GM12878 (cell line): Measurements from ENCODE around the gene SKAP1. TPM values are rescaled to one million over a fixed set of nuclear protein-coding genes. Genes with fewer than 3 reads are reported as not detected.

ENCODE experiments used
- ATAC-seq: fragments of 200-7000 bp; cut with Tn5 transposase; 3 replicates; pipeline ENCODE4 v1.9.1; 2020; ENCODE audit warnings: mild to moderate bottlenecking, moderate library complexity
- BruUV-seq: library from RNA; stranded (reverse); fragments of 400-500 nt; replicated peaks from 2 replicates; lab custom pipeline; 2021; lab: Mats Ljungman, UMichigan
- CTCF ChIA-PET: fragments of 300-600 bp; sonication (Branson Sonifier 250); formaldehyde crosslinking; extraction: SDS; loops from one replicate; lab custom pipeline; 2021; ENCODE audit warnings: inconsistent platforms; lab: Yijun Ruan, JAX
- POLR2A ChIA-PET: fragments of 350-600 bp; formaldehyde crosslinking; extraction: SDS; loops from one replicate; lab custom pipeline; 2021; ENCODE audit warnings: inconsistent platforms; lab: Charles Lee
- RAD21 ChIA-PET: fragments of 300-600 bp; sonication (Branson Sonifier 250); formaldehyde crosslinking; loops from one replicate; lab custom pipeline; 2023; ENCODE audit warnings: antibody characterized with exemption; ENCODE audit not compliant: unreplicated experiment; lab: Charles Lee
- SMC1A ChIA-PET: fragments of 300-600 bp; sonication (Branson Sonifier 250); formaldehyde crosslinking; loops from one replicate; lab custom pipeline; 2023; ENCODE audit not compliant: unreplicated experiment, uncharacterized antibody; lab: Charles Lee
- DNase-seq: peaks from one replicate; pipeline ENCODE4 v3.0.0-alpha.2; 2011; ENCODE audit warnings: low read depth, low spot score
- FAIRE-seq: peaks from 3 replicates; lab custom pipeline; 2011; peaks lifted over from hg19 to GRCh38; lab: Jason Lieb, UNC
- H2AFZ ChIP-seq: 2 replicates; pipeline ENCODE4 v1.6.0; 2011; ENCODE audit warnings: low read depth, low read length, control low read depth; ENCODE audit not compliant: control insufficient read depth
- H3K27ac ChIP-seq: 2 replicates; pipeline ENCODE4 v1.5.1; 2011; ENCODE audit warnings: control low read depth; ENCODE audit not compliant: control insufficient read depth, insufficient read depth
- H3K27me3 ChIP-seq, 2 experiments: replicated peaks in 1 of 2; 2 replicates each; pipeline versions ENCODE4 v1.6.0 to v1.6.1; 2011; ENCODE audit warnings: low read length in 1 of 2; ENCODE audit not compliant: control insufficient read depth in 2 of 2, insufficient read depth in 2 of 2
- H3K36me3 ChIP-seq, 2 experiments: 2 replicates each; pipeline ENCODE4 v1.5.1; 2011; ENCODE audit warnings: low read length in 1 of 2; ENCODE audit not compliant: control insufficient read depth in 2 of 2, insufficient read depth in 2 of 2
- H3K4me1 ChIP-seq: 2 replicates; pipeline ENCODE4 v1.6.1; 2011; ENCODE audit warnings: mild to moderate bottlenecking, low read length, moderate library complexity, mixed read lengths; ENCODE audit not compliant: control insufficient read depth, insufficient read depth
- H3K4me2 ChIP-seq: 2 replicates; pipeline ENCODE4 v1.6.0; 2011; ENCODE audit warnings: control low read depth; ENCODE audit not compliant: control insufficient read depth, insufficient read depth
- H3K4me3 ChIP-seq: fragments of 200-600 bp; sonication (generic); 2 replicates; pipeline ENCODE4 v1.5.1; 2016
- H3K79me2 ChIP-seq: 2 replicates; pipeline ENCODE4 v1.6.0; 2011; ENCODE audit warnings: low read length; ENCODE audit not compliant: control insufficient read depth, insufficient read depth
- H3K9ac ChIP-seq: 2 replicates; pipeline ENCODE4 v1.8.0; 2011; ENCODE audit warnings: low read length, control low read depth, mixed read lengths; ENCODE audit not compliant: control insufficient read depth, insufficient read depth
- H3K9me3 ChIP-seq: replicated peaks from 3 replicates; pipeline ENCODE4 v1.5.1; 2011; ENCODE audit warnings: mild to moderate bottlenecking, low read length; ENCODE audit not compliant: control insufficient read depth, insufficient read depth
- H4K20me1 ChIP-seq: 2 replicates; pipeline ENCODE4 v1.6.0; 2011; ENCODE audit not compliant: control insufficient read depth, insufficient read depth
- NFYA ChIP-seq: IDR thresholded peaks from 2 replicates; pipeline ENCODE4 v1.6.1; 2011; ENCODE audit warnings: low read depth, mild to moderate bottlenecking, low read length, improper control_type of control experiment, borderline replicate concordance
- RAD51 ChIP-seq: fragments of 450-650 bp; IDR thresholded peaks from 2 replicates; pipeline ENCODE4 v1.6.1; 2016; ENCODE audit warnings: moderate library complexity, mild to moderate bottlenecking, inconsistent platforms
- SPI1 ChIP-seq: IDR thresholded peaks from 2 replicates; pipeline ENCODE4 v1.6.1; 2011; ENCODE audit warnings: low read depth, mild to moderate bottlenecking, low read length, moderate library complexity, borderline replicate concordance; ENCODE audit not compliant: insufficient read depth
- SREBF2 ChIP-seq: IDR thresholded peaks from 2 replicates; pipeline ENCODE4 v1.6.1; 2012; ENCODE audit warnings: mild to moderate bottlenecking, low read length
- YY1 ChIP-seq: IDR thresholded peaks from 2 replicates; pipeline ENCODE4 v1.6.1; 2011; ENCODE audit warnings: low read depth, mild to moderate bottlenecking, low read length
- ZZZ3 ChIP-seq: IDR thresholded peaks from 2 replicates; pipeline ENCODE4 v1.6.1; 2011; ENCODE audit warnings: low read depth; ENCODE audit not compliant: control insufficient read depth, insufficient read length
- WGBS: methylation state at CpG from one replicate; pipeline ENCODE4 v1.1.6; 2016; ENCODE audit warnings: low lambda C conversion rate; ENCODE audit not compliant: insufficient replicate concordance, insufficient coverage; ENCODE audit errors: missing lambda C conversion rate; 5-methylcytosine and 5-hydroxymethylcytosine counted together
- in situ Hi-C: fragments of 300-500 bp; cut with MboI; formaldehyde crosslinking; loops from 9 replicates; pipeline ENCODE4 v1.14.3; 2018; ENCODE audit warnings: mixed read lengths
- intact Hi-C: fragments of 100-400 bp; cut with micrococcal nuclease; formaldehyde crosslinking; loops from one replicate; pipeline ENCODE4 v1.14.2; 2022; ENCODE audit not compliant: unreplicated experiment
- polyA plus RNA-seq, 11 experiments: library from polyadenylated mRNA; depleted of rRNA in 4 of 11; unstranded in 6 of 11; stranded (reverse) in 5 of 11; fragments of >200 nt; fragmentation: Nextera tagmentation in 4 of 11; fragmentation: Illumina TruSeq in 1 of 11; extraction: Ambion mirVana in 4 of 11; extraction: Trizol in 1 of 11; gene quantifications; 1 replicate in 1 of 11; 2 replicates in 10 of 11; pipeline versions ENCODE4 v1.2.1 to v1.2.3, GENCODE V29; 2011 to 2016; ENCODE audit warnings: inconsistent platforms in 2 of 11, missing spikeins in 2 of 11, low read depth in 1 of 11
- total RNA-seq, 4 experiments: library from RNA; depleted of rRNA in 3 of 4; stranded (reverse); fragments of >200 nt in 3 of 4; fragmentation: Illumina TruSeq in 1 of 4; extraction: Trizol in 1 of 4; gene quantifications; 2 replicates each; pipeline versions ENCODE4 v1.2.1 to v1.2.3, GENCODE V29; 2013 to 2021
- TF ChIP-seq, protein P1 (sequence below): fragments of 450-650 bp; IDR thresholded peaks from 2 replicates; pipeline ENCODE4 v1.6.1; 2016; ENCODE audit warnings: mild to moderate bottlenecking
- TF ChIP-seq, protein P2 (sequence below): fragments of 450-650 bp; IDR thresholded peaks from 2 replicates; pipeline ENCODE4 v1.6.1; 2017; ENCODE audit warnings: mild to moderate bottlenecking, low read depth, inconsistent platforms; ENCODE audit not compliant: poor library complexity, severe bottlenecking

SKAP1 gene
- total and polyA plus RNA-seq, 10 of the 15 experiments (the other 5 are each of a cell fraction or from before 2014, with no cell fraction given) = 17.1 to 97.6 (median 35.9) TPM

DNA sequence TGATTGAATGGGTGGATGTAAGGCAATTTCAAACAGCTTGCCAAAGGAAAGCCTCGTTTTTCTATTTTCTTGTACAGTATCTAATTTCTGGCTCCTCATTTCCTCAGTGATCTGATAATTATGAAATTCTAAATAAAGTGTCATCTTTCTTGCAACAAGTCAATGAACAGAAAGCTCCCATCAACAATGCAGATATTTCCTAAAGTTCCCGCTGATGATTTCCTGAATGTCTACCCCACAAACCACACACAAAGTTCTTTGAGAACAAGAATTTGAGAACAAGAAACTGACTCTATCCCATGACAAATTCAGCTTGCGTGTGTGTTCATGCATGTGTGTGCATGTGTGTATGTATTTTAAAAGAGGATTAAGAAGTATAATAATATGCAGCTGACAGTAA is 35.2 kb downstream of the SKAP1 start:
- Histone ChIP-seq H3K27me3 (no peaks in the 10 kb centered on the region), H3K79me2 (no peaks in the 10 kb centered on the region; the same call in 1 of the 2 replicates), H3K27ac (no peak overlapping the region), H3K4me3 (no peak overlapping the region), H3K9me3 (no peaks in the 10 kb centered on the region), H3K4me1 (peaks cover 3% of the 10 kb centered on the region; the same call in 1 of the 2 replicates), H4K20me1 (no peaks in the 10 kb centered on the region), H3K36me3 (peaks cover 2 to 4% of the 10 kb centered on the region in 2 experiments; a peak in 2 of 4 replicates), H2AFZ (no peak overlapping the region), H3K4me2 (no peak overlapping the region), H3K9ac (no peak overlapping the region)
- FAIRE-seq = no peak
- BruUV-seq = no TSS peak
- TF ChIP-seq, protein P1, sequence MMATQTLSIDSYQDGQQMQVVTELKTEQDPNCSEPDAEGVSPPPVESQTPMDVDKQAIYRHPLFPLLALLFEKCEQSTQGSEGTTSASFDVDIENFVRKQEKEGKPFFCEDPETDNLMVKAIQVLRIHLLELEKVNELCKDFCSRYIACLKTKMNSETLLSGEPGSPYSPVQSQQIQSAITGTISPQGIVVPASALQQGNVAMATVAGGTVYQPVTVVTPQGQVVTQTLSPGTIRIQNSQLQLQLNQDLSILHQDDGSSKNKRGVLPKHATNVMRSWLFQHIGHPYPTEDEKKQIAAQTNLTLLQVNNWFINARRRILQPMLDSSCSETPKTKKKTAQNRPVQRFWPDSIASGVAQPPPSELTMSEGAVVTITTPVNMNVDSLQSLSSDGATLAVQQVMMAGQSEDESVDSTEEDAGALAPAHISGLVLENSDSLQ = no peak
- TF ChIP-seq SPI1 (no peak), ZZZ3 (no peak), SREBF2 (no peak), YY1 (no peak), NFYA (no peak), RAD51 (no peak)
- TF ChIP-seq, protein P2, sequence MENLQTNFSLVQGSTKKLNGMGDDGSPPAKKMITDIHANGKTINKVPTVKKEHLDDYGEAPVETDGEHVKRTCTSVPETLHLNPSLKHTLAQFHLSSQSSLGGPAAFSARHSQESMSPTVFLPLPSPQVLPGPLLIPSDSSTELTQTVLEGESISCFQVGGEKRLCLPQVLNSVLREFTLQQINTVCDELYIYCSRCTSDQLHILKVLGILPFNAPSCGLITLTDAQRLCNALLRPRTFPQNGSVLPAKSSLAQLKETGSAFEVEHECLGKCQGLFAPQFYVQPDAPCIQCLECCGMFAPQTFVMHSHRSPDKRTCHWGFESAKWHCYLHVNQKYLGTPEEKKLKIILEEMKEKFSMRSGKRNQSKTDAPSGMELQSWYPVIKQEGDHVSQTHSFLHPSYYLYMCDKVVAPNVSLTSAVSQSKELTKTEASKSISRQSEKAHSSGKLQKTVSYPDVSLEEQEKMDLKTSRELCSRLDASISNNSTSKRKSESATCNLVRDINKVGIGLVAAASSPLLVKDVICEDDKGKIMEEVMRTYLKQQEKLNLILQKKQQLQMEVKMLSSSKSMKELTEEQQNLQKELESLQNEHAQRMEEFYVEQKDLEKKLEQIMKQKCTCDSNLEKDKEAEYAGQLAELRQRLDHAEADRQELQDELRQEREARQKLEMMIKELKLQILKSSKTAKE = no peak
- intact Hi-C loops (no loop called here), in situ Hi-C loops (no loop called here)
- POLR2A ChIA-PET = no interaction called here
- SMC1A ChIA-PET = interaction anchor here (0.6 to 1.2 kb wide), 7 partner anchors 8 to 60 kb away, joined by 3 to 5 read pairs (median 3); no protein-coding TSS in a partner anchor
- CTCF ChIA-PET = interaction anchor here (1.2 kb wide), 1 partner anchor 297 kb away, joined by 3 read pairs; no protein-coding TSS in a partner anchor
- RAD21 ChIA-PET = no interaction called here
- DNase-seq = no peak
- 53% methylated on average over 3 of the region's 3 CpGs for WGBS
- ATAC-seq = no peak
